NB4 (cell line): ENCODE measurements around the gene GABRG3.

Experiments
- DNase-seq: peaks from one replicate; pipeline ENCODE4 v3.0.0; 2010; ENCODE audit warnings: low read depth
- H3K4me3 ChIP-seq: one replicate; pipeline ENCODE4 v1.5.1; 2011; ENCODE audit warnings: mild to moderate bottlenecking, low read depth, low read length, moderate library complexity
- MYC ChIP-seq: IDR thresholded peaks from 2 replicates; pipeline ENCODE4 v1.6.1; 2011; ENCODE audit warnings: low read depth, low read length
- POLR2A ChIP-seq: IDR thresholded peaks from 2 replicates; pipeline ENCODE4 v1.6.1; 2011; ENCODE audit warnings: mild to moderate bottlenecking; ENCODE audit not compliant: insufficient read length; ENCODE audit errors: extremely low read depth
- TF ChIP-seq, protein P1 (sequence below): IDR thresholded peaks from 2 replicates; pipeline ENCODE4 v1.6.1; 2011; ENCODE audit warnings: low read depth, low read length
- TF ChIP-seq, protein P2 (sequence below): IDR thresholded peaks from one replicate; pipeline ENCODE4 v1.5.1; 2012; ENCODE audit warnings: low read depth, low read length

GABRG3 gene

DNA sequence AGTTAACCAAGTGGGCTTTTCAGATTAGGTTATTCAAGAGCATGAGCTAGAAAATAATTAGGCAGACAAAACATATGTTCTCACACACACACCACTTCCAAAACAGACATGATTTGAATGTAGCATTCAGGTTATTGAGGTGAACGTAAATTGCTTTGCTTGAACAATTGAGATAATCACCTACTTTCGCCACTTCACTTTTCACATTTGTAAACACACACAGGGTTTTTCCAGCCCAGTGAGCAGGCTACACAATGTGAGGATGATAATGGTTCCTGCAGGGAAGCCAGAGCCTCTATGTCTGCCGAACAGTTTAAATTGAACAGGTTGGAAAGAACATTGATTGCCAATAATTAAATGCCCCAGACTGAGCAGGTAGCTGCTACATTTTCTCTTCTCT, 567.3 kb downstream of the GABRG3 start:
- TF ChIP-seq, protein P1, sequence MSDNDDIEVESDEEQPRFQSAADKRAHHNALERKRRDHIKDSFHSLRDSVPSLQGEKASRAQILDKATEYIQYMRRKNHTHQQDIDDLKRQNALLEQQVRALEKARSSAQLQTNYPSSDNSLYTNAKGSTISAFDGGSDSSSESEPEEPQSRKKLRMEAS = no peak
- no peak for TF ChIP-seq POLR2A
- no peak for TF ChIP-seq MYC
- TF ChIP-seq, protein P2, sequence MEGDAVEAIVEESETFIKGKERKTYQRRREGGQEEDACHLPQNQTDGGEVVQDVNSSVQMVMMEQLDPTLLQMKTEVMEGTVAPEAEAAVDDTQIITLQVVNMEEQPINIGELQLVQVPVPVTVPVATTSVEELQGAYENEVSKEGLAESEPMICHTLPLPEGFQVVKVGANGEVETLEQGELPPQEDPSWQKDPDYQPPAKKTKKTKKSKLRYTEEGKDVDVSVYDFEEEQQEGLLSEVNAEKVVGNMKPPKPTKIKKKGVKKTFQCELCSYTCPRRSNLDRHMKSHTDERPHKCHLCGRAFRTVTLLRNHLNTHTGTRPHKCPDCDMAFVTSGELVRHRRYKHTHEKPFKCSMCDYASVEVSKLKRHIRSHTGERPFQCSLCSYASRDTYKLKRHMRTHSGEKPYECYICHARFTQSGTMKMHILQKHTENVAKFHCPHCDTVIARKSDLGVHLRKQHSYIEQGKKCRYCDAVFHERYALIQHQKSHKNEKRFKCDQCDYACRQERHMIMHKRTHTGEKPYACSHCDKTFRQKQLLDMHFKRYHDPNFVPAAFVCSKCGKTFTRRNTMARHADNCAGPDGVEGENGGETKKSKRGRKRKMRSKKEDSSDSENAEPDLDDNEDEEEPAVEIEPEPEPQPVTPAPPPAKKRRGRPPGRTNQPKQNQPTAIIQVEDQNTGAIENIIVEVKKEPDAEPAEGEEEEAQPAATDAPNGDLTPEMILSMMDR = no peak
- DNase-seq = no peak
- no peak overlapping the region for H3K4me3 ChIP-seq

DNA sequence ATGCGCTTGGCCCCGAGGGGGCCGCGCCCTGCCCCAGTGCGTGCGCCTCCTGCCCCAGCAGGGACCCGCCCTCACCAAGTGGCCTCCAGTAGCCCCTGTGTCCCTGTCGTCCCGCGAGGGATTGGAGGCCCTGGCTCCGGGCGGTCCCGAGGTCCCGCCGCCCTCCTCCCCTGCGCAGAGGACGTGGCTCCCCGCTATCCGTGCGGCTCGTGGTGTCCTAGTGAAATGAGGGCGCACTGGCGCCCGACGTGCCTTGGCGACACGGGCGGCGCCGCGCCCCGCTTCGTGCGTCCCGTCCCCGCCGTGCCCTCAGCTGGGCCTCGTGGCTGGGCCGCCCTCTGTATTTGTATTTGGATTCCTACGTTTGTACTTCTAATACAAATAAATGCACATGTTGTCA, 570.6 kb downstream of the GABRG3 start:
- no peak for TF ChIP-seq POLR2A
- TF ChIP-seq, protein P1 = no peak
- no peak for TF ChIP-seq MYC
- TF ChIP-seq, protein P2 = no peak
- no peak for DNase-seq
- H3K4me3 ChIP-seq = no peak overlapping the region

DNA sequence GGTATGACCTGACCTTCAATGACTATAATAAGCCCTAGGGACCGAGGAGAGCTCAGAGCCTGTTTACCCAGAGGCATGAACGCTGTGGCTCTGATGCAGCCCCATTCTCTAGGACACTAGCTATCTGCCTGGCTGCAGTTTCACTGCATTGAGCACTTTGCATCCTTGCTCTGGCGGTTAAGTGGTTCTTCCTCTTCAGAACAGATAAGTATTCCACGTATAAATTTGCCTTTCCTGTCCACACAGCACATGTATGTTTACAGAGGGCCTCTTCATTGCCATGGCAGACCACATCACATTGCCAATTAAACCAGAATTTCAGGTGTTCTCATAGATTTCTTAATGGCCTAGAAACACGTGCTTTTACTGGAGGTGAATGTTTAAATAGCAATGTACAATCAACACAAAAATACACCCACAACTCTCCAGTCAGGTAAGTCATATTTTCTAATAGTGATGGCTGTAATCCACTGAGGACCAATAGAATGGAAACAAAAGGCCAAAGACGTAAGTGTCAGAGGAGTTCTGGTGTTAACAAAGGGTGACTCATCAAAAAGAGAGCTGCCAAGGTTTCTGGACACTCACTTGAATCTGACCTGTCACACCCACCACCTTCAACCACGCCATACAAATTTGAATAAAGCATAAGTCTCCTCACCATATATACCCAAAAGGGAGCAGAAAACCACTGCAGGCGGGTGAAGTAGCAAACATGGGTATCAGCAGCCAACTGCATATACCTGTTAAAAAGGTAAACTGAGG, 574.7 kb downstream of the GABRG3 start:
- H3K4me3 ChIP-seq = no peak overlapping the region
- no peak for DNase-seq
- TF ChIP-seq POLR2A = no peak
- TF ChIP-seq, protein P1 = no peak
- TF ChIP-seq MYC = no peak
- TF ChIP-seq, protein P2 = no peak

DNA sequence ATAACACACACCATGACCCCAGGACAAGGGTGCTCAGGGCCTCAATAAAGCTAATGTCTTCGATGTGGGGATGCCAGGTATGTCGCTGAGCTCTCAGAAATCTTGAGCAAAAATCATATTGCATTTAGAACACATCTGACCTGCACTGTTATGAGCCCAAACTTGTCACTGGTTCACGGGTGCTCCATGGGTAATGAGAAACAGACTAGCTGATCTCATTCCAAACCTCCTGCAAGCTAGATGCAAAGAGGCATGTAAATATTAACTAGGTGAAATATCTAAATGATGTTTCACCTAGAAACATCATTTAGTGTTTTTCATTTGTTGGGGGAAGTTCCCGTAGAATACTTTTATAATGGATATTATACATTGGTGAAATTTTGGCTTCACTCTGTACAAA, 578.8 kb downstream of the GABRG3 start:
- DNase-seq = no peak
- H3K4me3 ChIP-seq = no peak overlapping the region
- no peak for TF ChIP-seq POLR2A
- TF ChIP-seq, protein P2 = no peak
- TF ChIP-seq, protein P1 = no peak
- TF ChIP-seq MYC = no peak

DNA sequence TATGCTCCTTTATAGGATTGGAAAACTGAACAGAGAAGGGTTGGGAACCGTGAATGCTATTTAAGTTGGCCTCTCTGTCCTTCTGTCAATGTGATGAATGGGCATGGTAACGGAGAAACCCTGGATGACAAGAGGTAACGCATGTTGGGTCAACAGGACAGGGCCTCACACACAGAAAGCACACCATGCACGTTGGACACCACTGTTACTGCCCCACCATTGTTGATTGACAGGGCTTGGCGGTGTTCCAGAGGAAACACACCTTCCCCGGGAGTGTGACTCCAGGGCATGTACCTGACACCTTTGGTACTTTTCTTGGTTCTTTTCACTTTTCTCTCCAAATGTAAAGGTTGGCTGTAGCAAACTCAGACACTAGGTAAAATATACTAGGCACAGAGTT, 579.7 kb downstream of the GABRG3 start:
- TF ChIP-seq POLR2A (no peak), MYC (no peak)
- TF ChIP-seq, protein P1 = no peak
- TF ChIP-seq, protein P2 = no peak
- no peak for DNase-seq
- H3K4me3 ChIP-seq = no peak overlapping the region
